Stimulated activated CD4-positive, alpha-beta T cell treated with anti-CD3 and anti-CD28 coated beads, Interleukin-1b, Interleukin-23, amount 100 ng/mL, for 48 hours (primary cell): Measurements from ENCODE around the gene SIL1.

Experiments used
- DNase-seq: peaks from one replicate; pipeline ENCODE4 v3.0.0-alpha.2; 2020

SIL1 gene

GRCh38 chr5:138972836-138973235 lies 225.3 kb downstream of the SIL1 start:
- DNase-seq, result no peak

- DNase-seq, result no peak
Measured at GRCh38 chr5:138972230-138972629, 225.9 kb downstream of the SIL1 start.

GRCh38 chr5:138969323-138970002 lies 228.7 kb downstream of the SIL1 start:
- no peak for DNase-seq

DNA sequence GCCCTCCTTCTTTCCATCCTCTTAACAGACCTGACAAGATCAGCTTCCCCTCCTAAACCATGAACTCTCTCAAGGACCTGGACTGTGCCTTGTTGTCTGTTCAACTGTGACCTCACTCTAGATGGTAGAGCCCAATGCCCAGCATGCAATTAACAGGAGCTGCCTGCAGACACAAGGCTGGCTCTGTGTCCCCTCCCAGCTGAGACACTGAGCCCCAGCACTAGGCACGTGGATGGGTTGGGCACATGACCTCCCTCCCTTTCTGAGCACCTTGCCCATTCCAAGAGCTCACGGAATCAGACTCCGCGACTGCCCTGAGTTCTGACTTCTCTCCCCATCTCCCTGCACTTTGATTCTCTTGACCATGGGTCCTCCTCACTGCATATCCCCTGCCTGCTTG lies 229.6 kb downstream of the SIL1 start:
- DNase-seq, result no peak

- DNase-seq, result no peak
Measured at GRCh38 chr5:138967791-138968448, 230.2 kb downstream of the SIL1 start.

DNA sequence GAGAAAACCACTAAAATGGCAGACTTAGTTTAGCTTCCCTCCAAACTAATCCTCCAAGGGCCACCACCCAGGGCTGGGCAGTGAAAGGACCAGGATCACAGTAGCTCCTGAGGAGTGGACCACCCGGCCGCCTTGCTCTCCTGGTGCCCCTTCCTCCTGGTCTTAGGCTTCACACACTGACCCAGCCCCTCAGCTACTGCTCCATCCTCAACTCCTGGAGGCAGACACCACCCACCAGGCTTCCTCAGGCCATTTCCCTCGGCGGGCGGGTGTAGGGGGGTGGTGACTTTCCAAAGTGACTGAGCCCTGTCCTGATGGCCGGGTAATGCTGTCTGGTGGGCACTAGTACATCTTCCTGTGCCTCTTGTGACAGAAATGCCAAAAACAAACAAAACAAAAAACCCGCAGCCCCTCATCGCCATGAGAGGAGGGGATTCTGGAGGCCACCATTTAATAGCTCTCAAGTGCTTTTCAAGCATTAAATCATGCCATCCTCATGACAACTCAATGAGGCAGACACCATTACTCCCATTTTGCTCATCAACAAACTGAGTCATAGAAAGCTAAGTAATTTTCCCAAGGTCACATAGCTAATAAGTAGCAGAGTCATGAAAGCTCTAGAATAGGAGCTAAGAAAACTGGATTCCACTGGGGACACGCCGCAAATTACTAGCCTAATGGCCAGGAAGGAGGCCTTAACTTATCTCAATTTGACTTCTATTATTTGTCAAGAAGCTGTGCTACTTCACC lies 231.8 kb downstream of the SIL1 start:
- DNase-seq, result no peak

- no peak for DNase-seq
Measured at GRCh38 chr5:138965626-138966025, 232.5 kb downstream of the SIL1 start.

DNA sequence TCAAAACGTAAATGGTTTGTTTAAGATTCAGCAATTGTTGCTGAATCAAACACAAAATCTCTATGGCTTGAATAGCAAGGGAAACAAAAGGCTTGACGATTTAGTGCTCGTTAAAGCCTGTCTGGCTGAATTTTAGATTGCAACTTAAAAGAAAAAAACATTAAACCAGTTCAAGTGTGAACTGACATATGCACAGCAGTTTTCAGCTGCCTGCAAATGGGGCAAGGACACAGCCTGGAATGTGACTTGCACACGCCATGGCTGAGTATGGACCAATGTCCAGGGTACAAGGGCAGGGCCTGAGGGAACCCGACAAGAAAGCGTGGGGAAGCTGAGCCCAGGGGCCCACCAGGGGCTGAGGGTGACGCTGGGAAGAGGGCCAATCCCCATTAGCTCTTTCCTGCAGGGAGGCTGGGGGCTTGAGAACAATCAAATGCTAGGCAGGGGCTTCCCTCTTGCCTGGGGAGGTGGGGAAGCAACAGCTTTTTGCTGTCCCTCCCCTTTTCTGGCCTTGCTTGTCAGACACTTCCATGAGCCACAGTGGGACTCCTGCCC lies 233.4 kb downstream of the SIL1 start:
- no peak for DNase-seq

- DNase-seq, result no peak
Measured at GRCh38 chr5:138963763-138964371, 234.3 kb downstream of the SIL1 start.

GRCh38 chr5:138962614-138963370 lies 235.4 kb downstream of the SIL1 start:
- no peak for DNase-seq

DNA sequence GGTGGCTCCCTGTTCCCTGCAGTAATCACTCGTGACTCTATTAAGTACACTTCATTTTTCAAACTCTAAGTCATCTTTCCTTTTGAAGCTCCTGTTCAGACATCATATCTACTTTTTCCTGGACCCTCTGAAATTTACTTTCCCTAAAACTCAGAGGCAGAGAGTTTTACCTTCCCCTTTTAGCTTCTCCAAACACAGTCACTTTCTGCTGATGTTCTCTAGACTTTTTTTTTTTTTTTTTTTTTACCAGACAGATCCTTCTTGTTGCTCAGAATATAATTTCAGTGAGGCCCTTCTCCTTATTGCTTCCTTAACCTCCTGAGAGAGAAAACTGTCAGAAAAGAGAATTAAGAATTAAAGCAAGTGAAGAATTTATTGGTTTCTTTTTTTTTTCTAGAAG lies 236.4 kb downstream of the SIL1 start:
- no peak for DNase-seq

- no peak for DNase-seq
Measured at GRCh38 chr5:138961221-138961620, 236.9 kb downstream of the SIL1 start.

DNA sequence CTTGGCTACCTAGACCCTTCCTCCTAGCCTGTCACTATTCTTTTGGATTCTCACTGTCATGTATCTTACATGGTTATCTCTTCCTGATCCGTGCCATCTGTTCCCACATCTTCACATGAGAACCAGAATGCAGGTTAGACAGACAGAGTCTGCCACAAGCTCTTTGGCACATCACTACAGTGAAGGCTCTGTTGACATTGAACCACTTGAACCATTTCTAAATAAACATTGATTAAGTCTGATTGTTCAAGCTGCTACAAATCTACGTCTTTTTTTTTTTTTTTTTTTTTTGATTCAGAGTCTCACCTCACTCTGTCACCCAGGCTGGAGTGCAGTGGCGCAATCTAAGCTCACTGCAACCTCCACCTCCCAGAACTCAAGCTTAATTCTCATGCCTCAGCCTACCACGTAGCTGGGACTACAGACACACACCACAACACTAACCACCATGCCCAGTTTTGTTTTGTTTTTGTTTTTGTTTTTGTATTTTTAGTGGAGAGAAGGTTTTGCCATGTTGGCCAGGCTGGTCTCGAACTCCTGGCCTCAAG lies 237.9 kb downstream of the SIL1 start:
- DNase-seq, result no peak

DNA sequence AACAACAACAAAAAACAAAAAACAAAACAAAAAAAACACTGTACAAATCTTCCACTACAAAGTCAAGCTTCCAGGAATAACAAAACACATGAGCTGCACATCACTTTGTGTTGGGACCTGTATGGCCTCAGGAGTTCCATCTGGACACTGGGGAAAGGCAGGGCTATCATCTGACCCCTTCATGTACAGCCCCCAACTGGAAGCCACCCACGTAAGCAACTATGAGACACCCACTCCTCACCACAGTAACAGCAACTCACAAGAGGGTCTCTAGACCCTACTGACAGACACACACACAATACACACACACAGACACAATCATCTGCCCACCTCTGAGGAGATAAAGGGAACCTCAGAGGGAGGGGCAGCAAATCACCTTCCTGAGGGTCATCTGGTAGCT lies 241.4 kb downstream of the SIL1 start:
- no peak for DNase-seq

DNA sequence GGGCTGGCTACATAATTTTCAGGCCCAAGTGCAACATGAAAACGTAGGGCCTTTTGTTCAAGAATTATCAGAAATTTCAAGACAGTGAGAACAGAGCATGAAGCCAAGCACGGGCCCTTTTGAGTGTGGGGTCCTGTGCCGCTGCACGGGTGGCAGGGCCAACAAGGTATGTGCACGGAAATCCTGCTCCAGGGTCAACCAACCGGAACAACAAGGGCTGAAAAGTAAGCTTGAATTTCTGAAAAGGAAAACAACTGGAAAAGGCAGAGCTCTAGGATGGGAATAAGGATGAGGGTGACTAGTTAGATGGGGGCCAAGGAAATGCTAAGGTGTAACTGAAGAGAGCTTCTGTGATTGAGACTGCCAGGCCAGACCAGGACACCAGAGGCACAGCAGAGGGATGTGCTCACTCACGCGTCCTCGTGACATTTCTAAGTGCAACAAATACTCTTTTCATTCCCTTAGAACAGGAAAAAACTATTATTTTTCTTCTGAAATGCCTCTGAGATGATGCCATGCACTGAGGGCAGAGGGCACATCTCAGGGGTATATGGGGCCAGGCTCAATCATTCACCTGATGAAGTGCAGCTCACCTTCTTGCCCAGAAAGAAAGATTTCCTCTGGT lies 242.4 kb downstream of the SIL1 start:
- DNase-seq, result no peak

DNA sequence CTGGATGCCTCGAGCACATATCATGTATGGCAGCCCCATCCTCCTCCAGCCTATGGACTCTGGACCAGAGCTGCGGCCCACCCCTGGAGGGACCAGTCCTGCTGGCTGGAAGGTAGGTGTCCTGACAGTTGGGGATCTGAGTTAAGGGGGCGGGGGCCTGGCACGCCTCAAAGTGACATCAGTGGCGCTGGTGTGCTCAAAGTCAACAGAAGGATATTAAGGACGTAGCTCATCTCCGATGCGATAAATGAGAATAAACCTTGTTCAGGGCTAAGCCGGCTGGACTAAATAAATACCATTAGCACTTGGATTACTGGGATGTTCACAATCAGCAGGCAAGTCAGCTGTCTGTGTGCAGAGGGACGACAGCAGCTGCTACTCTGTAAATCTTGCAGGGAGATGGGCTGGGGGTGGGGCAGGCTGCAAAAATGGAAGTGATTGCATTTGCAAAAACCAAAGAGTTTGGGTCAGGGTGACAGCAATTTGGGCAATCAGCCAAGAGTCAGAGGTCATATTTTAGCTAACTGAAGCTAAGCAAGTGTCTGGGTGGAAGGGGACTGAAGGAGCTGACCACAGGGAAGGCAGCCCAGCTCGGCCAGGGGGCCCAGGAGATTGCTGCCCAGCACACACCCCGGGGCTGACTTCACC lies 243.0 kb downstream of the SIL1 start:
- DNase-seq, result no peak

DNA sequence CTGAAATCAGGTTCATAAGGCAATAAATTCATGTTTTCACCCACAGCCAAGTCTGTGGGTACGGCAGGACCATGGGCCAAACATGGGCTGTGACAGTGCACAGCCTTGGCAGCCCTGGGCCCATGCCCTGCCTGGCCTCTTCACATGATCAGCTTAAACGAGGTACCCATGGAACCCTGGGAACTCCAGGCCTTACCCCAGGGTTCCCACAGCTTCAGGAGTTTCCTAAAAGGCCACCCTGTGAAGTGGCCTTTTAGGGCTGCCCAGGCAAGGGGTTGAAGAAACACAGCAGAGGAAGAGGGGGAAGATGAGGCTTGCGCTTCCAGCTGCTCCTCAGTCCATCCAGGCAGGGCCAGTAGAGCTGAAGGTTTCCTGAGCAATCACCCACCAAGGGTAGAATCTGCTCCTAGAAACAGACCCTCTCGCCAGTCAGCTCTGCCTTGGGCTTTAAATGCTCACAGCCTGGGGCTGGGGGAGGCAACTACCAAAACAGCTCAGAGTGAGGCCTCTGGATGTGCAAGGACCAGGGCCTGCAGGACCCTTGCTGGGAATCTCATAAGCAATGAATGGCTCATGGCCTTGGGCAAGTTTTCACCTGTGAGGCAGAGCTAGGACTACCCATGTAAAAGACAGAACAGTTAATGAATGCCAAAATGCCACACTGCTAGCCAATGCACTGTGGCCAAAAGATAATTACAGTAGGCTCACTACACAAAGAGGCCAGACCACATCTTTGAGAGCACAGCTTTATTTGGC lies 243.7 kb downstream of the SIL1 start:
- DNase-seq, result no peak

DNA sequence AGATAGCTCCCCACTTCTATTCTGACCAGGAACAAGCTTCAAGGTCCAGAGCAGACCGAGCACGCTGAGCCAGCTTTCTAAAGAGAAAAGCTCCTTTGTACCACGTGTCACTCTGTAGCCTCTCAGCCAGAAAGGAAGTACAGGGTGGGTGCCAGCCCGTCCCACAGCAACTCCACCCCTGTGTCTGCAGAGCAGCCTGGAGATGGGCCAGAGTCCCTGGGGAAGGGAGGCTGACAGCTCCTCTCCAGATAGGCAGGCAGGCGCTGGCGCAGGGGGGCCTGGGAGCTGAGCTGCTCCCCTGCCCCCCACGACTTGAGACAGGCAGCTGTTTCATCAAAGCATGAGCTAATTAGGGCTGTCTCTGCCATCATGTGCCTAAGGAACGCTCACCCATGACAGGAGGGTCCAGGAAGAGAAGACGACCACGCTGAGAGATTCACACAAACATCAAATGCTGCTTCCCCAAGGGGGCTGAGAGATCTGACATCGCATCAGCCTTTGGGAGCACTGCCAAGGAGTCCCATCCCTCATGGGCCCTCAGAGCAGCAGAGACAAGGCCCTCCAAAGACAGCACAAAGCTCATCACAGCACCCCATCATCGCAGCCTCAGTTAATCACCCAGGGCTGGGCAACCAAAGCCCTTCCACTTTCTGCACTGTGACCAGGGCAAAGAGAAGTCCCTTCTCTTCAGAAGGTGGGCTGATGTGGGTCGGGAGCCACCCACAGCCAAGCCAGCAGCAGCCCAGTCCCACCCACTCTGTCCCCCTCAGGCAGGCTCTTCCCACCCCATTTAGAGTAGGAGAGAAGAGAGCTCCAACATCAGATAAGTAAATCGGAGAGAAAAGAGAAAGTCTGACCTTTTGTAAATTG lies 244.5 kb downstream of the SIL1 start:
- no peak for DNase-seq

DNA sequence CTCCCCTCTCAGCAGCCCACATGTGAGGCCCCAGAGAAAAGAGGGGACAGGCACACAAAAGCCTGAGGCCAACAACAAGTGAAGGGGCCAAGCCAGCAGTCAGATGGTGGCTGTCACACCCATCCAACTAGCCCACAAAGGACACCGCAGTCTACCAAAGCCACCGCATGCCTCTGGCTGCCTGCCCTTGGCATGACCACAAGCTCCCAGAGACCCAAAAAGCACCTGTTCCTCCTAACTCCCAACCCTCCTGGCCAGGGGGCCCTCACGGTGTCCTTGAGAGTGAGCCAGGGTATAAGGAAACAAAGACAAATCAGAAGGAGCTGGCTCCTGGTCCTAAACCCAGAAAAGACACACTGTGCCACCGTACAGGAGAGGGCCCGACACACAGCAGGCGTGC lies 245.2 kb downstream of the SIL1 start:
- DNase-seq, result no peak
